HG03108 (cell line): ENCODE measurements around the gene BARX2.
"Not testable (repeated sequence)": the region's sequence is repeated elsewhere in the genome, so short reads cannot be mapped to it uniquely, and the experiment has no call there.

ENCODE experiments used
- ATAC-seq: cut with Tn5 transposase; IDR thresholded peaks from one replicate; pipeline ENCODE4 v1.9.1; 2021; ENCODE audit warnings: moderate library complexity; ENCODE audit not compliant: unreplicated experiment

The BARX2 gene, protein sequence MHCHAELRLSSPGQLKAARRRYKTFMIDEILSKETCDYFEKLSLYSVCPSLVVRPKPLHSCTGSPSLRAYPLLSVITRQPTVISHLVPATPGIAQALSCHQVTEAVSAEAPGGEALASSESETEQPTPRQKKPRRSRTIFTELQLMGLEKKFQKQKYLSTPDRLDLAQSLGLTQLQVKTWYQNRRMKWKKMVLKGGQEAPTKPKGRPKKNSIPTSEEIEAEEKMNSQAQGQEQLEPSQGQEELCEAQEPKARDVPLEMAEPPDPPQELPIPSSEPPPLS

DNA sequence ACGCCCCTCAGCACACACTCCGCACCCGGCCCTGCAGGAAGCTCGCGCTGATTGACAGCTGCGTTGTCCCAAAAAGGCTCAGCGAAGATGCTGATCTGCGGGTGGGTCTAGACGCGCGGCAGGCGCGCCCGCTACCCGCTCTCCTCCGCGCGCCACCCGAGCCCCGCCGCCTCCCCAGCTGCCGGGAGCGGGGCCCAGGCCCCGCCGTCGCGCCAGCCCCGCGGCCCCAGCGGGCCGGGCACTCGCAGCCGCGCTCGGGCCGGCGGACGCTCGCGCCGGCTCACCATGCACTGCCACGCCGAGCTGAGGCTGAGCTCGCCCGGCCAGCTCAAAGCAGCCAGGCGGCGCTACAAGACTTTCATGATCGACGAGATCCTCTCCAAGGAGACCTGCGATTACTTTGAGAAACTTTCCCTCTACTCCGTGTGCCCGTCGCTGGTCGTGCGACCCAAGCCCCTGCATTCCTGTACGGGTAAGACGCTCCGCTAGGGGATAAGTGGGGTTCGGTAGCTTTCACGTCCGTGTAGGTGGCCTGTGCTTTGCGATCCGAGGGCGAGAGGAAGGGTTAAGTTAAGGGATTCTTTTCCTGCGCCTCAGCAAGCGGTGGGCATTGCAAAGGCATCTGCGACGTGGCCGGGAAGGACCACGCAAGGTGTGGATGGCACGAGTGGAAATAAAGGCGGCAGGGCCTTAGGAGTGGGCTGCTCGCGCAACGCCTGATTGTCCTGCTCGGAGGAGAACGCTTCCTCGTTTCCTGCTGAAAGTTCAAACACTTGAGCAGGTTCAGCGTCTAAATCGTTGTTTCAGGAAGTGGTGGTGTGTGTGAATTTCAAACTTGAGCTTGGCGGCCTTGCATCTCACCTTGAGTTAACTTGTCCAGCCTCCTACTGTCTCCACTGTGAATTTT is at the start of gene BARX2:
Gene BARX2 (plus strand): TSS at position 98 of the 907 bp plus-strand sequence. CDS start 188 bp downstream, at position 286.
- ATAC-seq: no peak

DNA sequence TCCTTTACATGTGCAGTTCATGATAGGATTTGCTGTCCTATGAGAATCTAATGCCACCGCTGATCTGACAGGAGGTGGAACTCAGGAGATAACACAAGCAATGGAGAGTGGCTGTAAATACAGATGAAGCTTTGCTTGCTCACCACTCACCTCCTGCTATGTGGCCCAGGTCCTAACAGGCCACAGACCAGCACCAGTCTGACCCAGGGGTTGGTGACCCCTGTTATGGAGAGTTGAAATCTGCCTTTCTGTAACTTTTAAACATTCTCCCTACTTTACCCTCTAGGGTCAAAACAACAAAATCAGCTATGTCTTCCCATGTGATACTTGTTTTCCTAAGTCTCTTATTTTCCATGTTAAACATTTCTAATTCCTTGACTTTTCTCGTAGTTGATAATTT is 48.7 kb upstream of the BARX2 start:
- ATAC-seq: no peak

DNA sequence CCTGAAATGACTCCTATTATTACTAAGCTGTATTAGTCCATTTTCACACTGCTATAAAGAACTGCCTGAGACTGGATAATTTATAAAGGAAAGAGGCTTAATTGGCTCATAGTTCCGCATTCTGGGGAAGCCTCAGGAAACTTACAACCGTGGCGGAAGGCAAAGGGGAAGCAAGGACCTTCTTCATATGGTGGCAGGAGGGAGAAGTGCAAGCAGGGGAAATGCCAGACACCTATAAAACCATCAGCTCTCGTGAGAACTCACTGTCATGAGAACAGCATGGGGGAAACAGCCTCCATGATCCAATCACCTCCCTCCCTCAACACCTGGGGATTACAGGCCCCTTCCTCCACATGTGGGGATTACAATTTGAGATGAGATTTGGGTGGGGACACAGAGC is 47.9 kb upstream of the BARX2 start:
- not testable (repeated sequence) for ATAC-seq

DNA sequence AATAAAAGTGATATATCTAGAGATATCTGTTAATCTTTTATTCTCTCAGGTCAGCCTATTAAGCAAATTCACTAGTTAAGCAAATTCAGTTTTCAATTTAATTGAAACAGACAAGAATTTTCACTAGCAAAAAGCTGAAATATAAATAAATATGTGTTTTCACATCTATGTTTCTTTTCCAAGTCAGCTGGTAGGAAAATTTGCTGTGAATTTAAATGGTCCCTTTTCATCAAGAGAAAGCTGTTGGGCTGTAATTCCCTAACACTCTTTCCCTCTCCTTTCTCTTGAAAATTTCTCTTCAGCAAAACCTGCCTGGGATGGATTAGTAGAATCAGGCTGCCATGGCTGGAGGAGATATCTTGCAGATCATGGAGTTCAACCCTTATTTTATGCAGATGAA is 46.9 kb upstream of the BARX2 start:
- ATAC-seq: no peak

DNA sequence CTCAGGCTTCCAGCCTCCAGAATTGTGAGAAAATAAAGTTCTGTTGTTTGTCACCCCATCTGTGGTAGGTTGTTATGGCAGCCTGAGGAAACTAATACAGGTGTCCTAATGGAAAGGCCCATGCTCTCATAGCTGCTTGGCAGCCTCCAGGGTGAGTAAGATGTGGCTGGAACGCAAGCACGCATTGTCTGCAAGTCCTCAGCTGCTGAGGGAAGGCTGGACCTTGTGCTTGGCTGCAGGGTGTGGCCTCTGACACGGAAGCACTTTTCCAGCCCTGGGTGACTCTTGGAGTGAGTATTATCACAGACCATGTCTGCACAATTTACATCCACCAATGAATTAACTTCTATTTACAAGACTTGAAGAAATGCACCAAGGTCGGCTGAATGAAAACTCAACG is 44.4 kb upstream of the BARX2 start:
- ATAC-seq: no peak

DNA sequence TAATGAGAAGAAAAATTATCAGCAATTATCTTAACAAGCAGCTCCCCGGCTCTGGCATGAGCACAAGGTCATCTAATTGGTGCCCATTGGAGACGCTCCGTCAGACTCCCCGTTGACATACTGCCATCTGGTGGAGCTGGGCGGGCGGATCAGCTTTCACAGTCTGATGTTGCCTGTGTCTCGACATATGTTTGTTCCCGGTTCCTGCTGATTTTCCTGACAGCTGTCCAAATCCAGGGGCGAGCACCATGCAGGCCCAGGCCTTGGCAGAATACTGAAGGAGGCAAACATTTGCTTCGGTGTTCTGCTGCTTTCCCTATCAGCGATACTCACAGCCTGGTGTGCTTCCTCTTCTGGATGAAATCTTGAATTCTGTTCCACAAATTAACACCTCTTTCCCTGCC is 43.8 kb upstream of the BARX2 start:
- ATAC-seq: no peak

DNA sequence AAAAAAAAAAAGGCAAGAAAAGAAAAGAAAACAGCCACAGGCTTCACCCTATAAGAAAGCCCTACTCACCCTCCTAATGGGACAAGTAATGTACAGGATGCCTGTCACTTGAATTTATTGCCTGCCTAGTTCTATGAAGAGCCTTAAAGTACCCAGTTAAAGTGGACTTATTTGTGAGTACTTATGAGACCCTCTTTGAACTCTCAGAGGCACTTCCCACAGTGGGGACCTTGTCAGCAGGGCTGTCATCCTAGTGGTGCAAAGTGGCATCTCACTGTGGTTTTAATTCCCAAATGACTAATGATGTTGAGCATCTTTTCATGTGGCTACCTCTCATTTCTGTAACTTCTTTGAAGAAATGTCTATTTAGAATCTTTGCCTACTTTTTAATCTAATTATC is 41.8 kb upstream of the BARX2 start:
- ATAC-seq: no peak

DNA sequence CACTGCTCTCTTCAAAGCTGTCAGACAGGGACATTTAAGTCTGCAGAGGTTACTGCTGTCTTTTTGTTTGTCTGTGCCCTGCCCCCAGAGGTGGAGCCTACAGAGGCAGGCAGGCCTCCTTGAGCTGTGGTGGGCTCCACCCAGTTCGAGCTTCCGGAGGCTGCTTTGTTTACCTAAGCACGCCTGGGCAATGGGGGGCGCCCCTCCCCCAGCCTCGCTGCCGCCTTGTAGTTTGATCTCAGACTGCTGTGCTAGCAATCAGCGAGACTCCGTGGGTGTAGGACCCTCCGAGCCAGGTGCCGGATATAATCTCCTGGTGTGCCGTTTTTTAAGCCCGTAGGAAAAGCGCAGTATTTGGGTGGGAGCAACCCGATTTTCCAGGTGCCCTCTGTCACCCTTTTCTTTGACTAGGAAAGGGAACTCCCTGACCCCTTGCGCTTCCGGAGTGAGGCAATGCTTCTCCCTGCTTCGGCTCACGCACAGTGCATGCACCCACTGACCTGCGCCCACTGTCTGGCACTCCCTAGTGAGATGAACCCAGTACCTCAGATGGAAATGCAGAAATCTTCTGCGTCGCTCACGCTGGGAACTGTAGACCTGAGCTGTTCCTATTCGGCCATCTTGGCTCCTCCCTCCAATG is 31.2 kb upstream of the BARX2 start:
- not testable (repeated sequence) for ATAC-seq

DNA sequence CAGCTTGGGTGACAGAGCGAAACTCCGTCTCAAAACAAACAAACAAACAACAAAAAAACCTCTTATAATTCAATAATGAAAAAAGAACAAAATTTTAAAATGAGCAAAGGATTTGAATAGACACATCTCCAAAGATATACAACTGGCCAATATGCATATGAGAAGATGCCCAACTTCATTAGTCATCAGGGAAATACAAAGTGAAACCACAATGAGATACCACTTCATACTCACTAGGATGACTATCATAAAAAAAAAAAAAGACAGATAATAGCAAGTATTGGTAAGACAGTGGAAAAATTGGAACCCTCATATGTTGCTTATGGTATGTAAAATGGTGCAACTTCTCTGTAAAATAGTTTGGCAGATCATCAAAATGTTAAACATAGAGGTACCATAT is 28.7 kb upstream of the BARX2 start:
- no peak for ATAC-seq

DNA sequence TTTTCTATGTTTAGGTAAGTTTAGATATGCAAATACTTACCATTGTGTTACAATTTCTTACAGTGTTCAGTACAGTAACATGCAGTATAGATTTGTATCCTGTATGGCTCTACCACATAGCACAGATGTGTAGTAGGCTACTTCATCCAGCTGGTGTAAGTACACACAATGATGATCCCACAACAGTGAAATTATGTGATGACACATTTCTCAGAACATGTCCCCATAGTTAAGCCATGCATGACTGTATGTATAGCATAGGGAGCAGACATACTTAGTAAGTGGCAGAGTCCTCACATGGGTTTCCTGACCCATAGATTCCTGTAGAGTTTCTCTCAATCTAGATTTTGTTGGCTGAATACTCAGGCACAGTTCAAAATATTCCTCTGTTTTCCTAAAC is 26.8 kb upstream of the BARX2 start:
- ATAC-seq: no peak

DNA sequence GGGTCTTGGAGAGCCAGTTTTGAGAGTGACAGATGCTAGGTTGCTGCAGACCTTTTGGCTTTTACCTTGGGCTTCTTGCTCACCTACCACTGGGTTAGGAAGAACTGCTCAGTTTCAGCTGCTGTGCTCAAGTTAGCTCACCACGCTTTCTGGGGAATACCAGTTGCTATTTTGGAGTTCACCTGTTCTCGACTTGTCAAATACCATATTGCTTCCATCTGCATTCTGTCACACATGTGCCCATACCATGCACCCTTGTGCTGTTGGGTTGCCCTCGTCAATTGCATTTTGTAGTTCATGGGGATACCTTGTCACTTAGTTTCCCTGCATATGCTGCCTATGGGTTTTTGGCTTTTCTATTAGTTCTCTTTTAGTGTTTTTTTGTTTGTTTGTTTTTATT is 23.0 kb upstream of the BARX2 start:
- ATAC-seq: no peak

DNA sequence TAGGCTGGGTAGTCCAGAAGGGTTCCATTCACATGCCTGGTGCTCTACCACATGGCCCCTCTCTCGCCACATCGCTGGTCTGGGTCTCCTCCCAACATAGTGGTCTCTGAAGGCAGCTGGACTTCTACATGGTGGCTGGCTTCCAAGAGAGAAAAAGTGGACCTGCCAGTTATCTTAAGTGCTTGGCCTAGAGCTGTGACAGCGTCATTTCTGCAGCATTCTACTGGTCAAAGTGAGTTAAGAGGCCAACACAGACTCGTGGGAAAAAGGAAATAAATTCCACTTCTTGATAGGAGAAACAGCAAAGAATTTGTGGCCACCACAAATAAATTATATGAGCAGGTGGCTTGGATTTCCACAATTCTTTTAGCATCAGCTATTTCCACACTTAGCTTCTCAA is 21.0 kb upstream of the BARX2 start:
- no peak for ATAC-seq

DNA sequence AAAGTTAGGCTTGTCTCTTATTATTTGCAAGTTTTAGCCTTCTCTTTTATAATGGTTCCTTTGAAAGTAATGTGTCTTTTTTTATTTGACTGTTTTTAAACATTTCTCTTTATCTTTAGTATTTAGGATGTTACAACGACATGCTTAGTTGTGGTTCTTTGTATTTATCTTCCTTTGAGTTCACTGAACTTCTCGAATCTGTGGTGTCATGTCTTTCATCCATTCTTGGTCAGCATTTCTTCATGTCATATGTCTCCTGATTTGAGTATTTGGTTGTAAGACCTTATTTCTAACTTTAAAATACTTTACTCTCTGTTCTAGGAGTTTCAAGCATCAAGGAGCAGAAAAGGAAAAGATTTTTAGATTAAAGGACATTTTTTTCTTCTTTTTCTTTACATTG is 15.9 kb upstream of the BARX2 start:
- ATAC-seq: no peak

DNA sequence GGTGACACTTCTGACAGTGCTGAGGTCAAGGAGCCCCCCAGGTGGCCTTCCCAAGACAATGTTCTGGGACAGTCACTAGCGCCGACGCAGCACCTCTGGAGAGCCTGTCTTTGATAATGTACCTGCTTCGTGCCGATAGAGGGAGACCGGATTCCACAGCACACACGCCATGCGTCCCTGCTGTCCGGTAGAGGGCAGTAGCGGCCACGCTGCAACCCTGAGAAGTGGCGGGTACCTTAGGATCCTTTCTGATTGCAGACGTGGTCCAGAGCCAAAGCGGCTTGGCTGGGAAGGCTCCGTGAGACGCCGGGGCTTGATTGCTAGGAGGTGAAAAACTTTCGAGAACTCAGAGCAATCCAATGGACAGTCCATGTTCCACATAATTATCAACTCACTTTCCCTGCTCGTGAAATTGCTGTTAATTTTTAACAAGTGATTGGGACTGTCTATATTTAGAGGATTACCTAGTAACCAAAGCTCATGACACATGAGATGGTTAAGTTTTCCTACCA is 11.4 kb upstream of the BARX2 start:
- ATAC-seq: peak; percentile 99

DNA sequence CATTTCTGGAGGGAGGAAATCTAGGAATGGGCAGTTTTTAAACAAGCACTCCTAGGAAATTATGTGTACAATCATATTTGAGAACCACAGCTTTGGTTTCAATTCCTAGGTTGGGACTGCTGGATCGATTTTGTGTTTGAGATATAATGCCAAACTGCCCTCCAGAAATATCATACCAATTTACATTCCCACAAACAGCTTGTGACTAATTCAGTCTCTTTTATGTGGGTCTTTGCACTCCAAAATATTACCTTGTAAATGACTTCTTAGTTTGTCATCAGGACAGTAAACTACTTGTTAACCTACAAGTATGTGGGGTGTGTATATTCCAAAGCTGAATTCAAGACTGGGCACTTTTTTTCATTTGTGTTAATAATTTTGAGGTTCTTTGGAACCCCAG is 9.8 kb upstream of the BARX2 start:
- no peak for ATAC-seq

DNA sequence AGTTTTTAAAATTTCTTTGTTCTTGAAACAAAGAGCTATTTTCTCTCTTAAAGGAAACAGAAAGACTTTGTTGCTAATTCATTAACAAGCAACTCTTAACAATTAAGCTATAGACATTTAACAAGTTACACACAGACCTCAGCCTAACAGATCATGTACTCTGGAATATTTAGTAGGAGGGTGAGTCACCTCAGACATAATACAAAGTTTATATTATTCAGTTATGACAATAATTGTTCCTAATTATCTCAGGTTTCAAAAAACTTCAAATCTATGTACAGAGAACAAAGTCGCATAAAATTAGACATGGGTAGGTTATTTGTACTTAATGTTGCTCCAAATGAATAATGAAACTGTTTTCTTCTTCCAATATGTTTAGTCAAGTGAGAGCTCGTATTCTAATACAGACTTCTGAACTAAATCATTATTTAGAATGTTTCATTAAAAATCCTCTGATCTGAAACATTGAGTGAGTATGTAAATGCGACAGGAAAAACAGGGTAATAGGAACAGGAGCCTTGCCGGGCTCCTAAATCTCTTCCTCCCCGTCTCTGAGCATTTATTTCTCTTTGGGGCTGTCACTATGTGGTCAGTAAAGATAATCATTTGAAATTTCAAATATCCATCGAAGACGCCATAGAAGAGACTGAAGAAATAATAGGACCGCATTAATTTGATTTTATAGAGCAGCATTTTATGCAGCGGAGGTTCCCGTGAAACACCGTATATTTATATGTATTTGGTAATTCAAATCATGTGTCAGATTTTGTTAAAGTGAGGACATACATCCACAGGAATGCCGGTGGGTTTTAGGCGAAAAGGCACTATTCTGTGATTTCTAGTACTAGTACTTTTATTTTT is 8.7 kb upstream of the BARX2 start:
- no peak for ATAC-seq

DNA sequence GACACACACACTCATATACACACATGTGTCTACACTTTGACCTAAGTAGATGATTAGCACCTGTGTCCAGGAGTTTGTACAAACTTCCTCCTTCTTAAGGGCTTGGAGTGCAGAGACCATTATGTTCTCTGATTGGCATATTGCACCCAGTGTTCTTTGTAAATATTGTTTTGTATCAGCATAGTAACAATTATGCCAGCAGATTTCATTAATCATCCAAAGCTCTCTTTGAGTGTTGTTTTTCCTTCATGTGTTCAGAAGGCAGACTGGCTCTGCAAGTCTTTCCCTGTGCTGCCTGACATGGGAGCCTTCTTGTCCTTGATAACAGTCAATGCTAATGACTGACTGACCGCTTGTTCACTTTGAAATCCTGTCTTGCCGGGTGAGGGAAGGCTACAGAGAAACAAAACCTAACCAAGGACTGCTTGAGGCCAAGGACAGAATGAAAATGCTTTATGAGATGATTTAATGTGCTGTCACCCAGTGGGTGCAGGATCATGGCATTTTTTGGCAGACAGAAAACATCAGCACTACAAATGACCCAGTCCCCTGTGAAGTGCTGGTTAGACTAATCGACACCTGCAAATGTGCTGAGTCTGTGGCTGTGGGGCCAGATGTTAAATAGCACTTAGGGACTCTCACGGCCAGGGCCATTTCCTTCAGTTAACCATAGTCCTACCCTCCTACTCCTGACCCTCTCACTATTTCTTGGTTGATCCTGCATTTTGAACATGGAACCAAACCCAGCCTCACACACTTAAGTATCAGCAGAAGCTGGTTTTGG is 6.6 kb upstream of the BARX2 start:
- ATAC-seq: no peak

DNA sequence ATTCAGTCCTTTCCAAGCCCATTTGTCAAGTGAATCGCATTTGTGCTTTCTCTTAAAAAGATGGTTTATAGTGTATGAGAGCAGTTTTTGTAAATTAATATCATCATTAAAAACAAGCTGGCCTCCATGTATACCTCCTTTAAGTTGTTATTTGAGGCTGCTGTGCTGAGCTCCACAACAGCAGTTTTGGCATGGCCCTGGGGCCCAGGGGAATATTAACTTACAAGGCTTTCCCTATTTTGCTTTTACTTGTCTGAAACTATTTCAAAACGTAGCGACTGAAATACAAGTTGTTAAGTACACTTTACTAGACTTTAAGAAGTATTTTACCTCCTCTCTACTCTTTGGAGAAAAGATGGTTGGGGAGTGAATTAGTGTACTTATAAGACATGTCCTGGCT is 4.9 kb upstream of the BARX2 start:
- ATAC-seq: no peak

DNA sequence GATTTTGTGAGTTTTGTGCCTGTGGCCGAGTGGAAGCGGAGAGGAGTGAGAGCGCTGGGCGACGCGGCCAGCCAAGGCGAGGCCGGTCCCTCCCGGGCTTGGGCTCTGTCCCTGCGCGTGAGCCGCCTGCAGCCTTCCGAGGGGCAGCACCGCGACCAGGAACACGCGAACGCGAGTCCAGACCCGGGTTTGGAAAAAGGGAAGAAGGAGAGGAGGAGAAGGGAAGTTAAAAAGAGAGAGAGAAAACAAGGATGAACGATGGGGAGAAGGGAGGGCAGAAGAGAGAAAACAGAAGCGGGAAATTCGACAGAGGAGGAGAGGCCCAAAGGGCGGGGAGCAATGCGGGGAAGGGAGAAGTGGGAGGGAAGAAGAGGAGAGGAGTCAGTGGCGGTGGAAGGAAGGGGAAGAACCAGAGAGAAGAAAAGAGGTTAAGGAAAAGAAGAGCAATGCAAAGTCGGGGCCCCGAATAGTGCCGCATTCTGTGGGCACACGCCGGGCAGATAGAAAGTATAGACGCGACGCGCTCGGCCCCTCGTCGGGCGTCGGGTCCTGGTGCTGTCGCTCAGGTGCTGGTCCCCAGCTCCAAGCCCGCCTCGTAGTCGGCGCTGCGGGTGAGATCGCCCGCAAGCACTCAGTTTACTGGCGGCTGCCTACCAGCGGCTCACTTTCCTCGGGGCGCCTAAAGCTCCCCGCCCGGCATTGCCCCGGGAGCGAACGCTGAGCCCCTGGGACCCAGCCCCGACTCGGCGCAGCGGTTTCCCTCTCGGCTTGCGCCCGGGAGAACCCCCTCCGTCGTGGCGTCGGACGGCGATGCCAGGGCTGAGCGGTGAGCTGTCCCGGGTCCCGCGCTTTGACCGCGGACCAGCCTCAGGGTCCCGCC is 2.8 kb upstream of the BARX2 start:
- ATAC-seq: no peak
